K562 (cell line): Measurements from ENCODE around the gene SIRPD. TPM values are rescaled to one million over a fixed set of nuclear protein-coding genes. Genes with fewer than 3 reads are reported as not detected.

Experiments used
- ATAC-seq: fragments of 200-7000 bp; cut with Tn5 transposase; 3 replicates; pipeline ENCODE4 v1.9.1; 2020; ENCODE audit warnings: moderate library complexity
- BruUV-seq: library from RNA; stranded (reverse); fragments of 400-500 nt; replicated peaks from 2 replicates; lab custom pipeline; 2021; lab: Mats Ljungman, UMichigan
- CTCF ChIA-PET: fragments of 300-600 bp; formaldehyde crosslinking; extraction: SDS; loops from one replicate; lab custom pipeline; 2021; ENCODE audit warnings: low intra/inter-chr PET ratio; lab: Yijun Ruan, JAX
- POLR2A ChIA-PET: fragments of 300-600, 350-650 bp; sonication (Branson Sonifier 250); formaldehyde crosslinking; extraction: SDS; loops from one replicate; lab custom pipeline; 2021; ENCODE audit warnings: antibody characterized with exemption, inconsistent platforms; lab: Yijun Ruan, JAX
- DNase-seq, 4 experiments: peaks; one replicate each; pipeline versions ENCODE4 v3.0.0 to v3.0.0-alpha.2; 2011 to 2018; ENCODE audit warnings: low spot score in 3 of 4, mixed read lengths in 3 of 4; ENCODE audit errors: extremely low read depth in 1 of 4
- FAIRE-seq: peaks from 2 replicates; lab custom pipeline; 2011; peaks lifted over from hg19 to GRCh38; lab: Jason Lieb, UNC
- H2AFZ ChIP-seq: 2 replicates; pipeline ENCODE4 v1.6.0; 2011; ENCODE audit warnings: low read depth, low read length, control low read depth, inconsistent platforms
- H3K27ac ChIP-seq: fragments of 200-600 bp; 3 replicates; pipeline ENCODE4 v1.8.0; 2011; ENCODE audit warnings: low read depth, mild to moderate bottlenecking, control low read depth, inconsistent platforms, low read length, moderate library complexity, mixed read lengths; ENCODE audit errors: extremely low read depth
- H3K27me3 ChIP-seq, 2 experiments: fragments of 300-600 bp in 1 of 2; 2 replicates in 1 of 2; 3 replicates in 1 of 2; pipeline versions ENCODE4 v1.6.0 to v1.8.0; 2011; ENCODE audit warnings: inconsistent platforms in 2 of 2, low read length in 2 of 2, mild to moderate bottlenecking in 1 of 2, mixed read lengths in 1 of 2, moderate library complexity in 1 of 2; ENCODE audit not compliant: control insufficient read depth in 2 of 2, insufficient read depth in 2 of 2
- H3K36me3 ChIP-seq: fragments of 300-600 bp; 3 replicates; pipeline ENCODE4 v1.8.0; 2011; ENCODE audit warnings: mild to moderate bottlenecking, low read length, inconsistent platforms; ENCODE audit not compliant: control insufficient read depth, insufficient read depth
- H3K4me1 ChIP-seq, 2 experiments: fragments of 200-600 bp in 1 of 2; replicated peaks in 1 of 2; 2 replicates in 1 of 2; 3 replicates in 1 of 2; pipeline versions ENCODE4 v1.5.1 to v1.8.0; 2011; ENCODE audit warnings: inconsistent platforms in 2 of 2, low read length in 2 of 2, mild to moderate bottlenecking in 1 of 2, mixed read lengths in 1 of 2, moderate library complexity in 1 of 2; ENCODE audit not compliant: control insufficient read depth in 2 of 2, insufficient read depth in 2 of 2
- H3K4me2 ChIP-seq: 2 replicates; pipeline ENCODE4 v1.6.1; 2011; ENCODE audit warnings: low read length, control low read depth, inconsistent platforms, mixed read lengths; ENCODE audit not compliant: insufficient read depth
- H3K4me3 ChIP-seq: fragments of 200-600 bp; sonication (generic), shearing (Covaris generic); 2 replicates; pipeline ENCODE4 v1.5.1; 2016; ENCODE audit warnings: control low read depth, inconsistent platforms
- H3K79me2 ChIP-seq: fragments of 200-600 bp; 3 replicates; pipeline ENCODE4 v1.8.0; 2011; ENCODE audit warnings: low read length, inconsistent platforms; ENCODE audit not compliant: control insufficient read depth, insufficient read depth
- H3K9ac ChIP-seq, 2 experiments: 2 replicates each; pipeline versions ENCODE4 v1.6.0 to v1.6.1; 2011; ENCODE audit warnings: low read depth in 2 of 2, low read length in 2 of 2, control low read depth in 1 of 2, inconsistent platforms in 1 of 2, mild to moderate bottlenecking in 1 of 2, mixed read lengths in 1 of 2; ENCODE audit not compliant: insufficient read depth in 1 of 2
- H3K9me1 ChIP-seq: one replicate; pipeline ENCODE4 v1.6.0; 2011; ENCODE audit warnings: inconsistent platforms, mild to moderate bottlenecking, low read length, moderate library complexity; ENCODE audit not compliant: control insufficient read depth, insufficient read depth
- H3K9me3 ChIP-seq: replicated peaks from 2 replicates; pipeline ENCODE4 v1.5.1; 2011; ENCODE audit warnings: low read depth, low read length, inconsistent platforms; ENCODE audit not compliant: control insufficient read depth, insufficient read depth
- H4K20me1 ChIP-seq: replicated peaks from 2 replicates; pipeline ENCODE4 v1.6.1; 2011; ENCODE audit warnings: low read length, inconsistent platforms, mixed read lengths; ENCODE audit not compliant: control insufficient read depth, insufficient read depth
- CSDE1 ChIP-seq, 2 experiments: fragments of 450-650 bp; IDR thresholded peaks; 2 replicates each; pipeline ENCODE4 v1.6.1; 2016; ENCODE audit warnings: mild to moderate bottlenecking in 1 of 2
- ETV1 ChIP-seq: fragments of 450-650 bp; conservative IDR thresholded peaks from 2 replicates; pipeline ENCODE4 v1.6.1; 2016; ENCODE audit warnings: missing genetic modification characterization, control low read depth, low read depth, missing compliant biosample characterization
- ETV6 ChIP-seq, 3 experiments: fragments of 150-350 bp in 1 of 3; sonication (generic) in 1 of 3; formaldehyde crosslinking in 1 of 3; IDR thresholded peaks; 2 replicates each; pipeline versions ENCODE4 v1.6.1 to v1.8.0; 2014 to 2022; ENCODE audit warnings: borderline replicate concordance in 2 of 3, low read depth in 2 of 3, antibody characterized with exemption in 1 of 3, low read length in 1 of 3, mild to moderate bottlenecking in 1 of 3, missing genetic modification reagents in 1 of 3
- KAT7 ChIP-seq: sonication (generic); formaldehyde crosslinking; IDR thresholded peaks from 2 replicates; pipeline ENCODE4 v1.8.0; 2022; ENCODE audit warnings: missing genetic modification reagents, mild to moderate bottlenecking, borderline replicate concordance
- KDM4B ChIP-seq, 2 experiments: fragments of 450-650 bp in 1 of 2; sonication (generic) in 1 of 2; IDR thresholded peaks; 2 replicates each; pipeline ENCODE4 v1.6.1; 2016 to 2017; ENCODE audit warnings: borderline replicate concordance in 2 of 2, antibody characterized with exemption in 1 of 2, low read depth in 1 of 2, mild to moderate bottlenecking in 1 of 2
- NKRF ChIP-seq: fragments of 450-650 bp; IDR thresholded peaks from 2 replicates; pipeline ENCODE4 v1.6.1; 2016; ENCODE audit warnings: borderline replicate concordance
- USF2 ChIP-seq: sonication (generic); formaldehyde crosslinking; IDR thresholded peaks from 2 replicates; pipeline ENCODE4 v1.5.0; 2020; ENCODE audit warnings: missing genetic modification reagents
- ZBTB1 ChIP-seq: sonication (generic); formaldehyde crosslinking; IDR thresholded peaks from 2 replicates; pipeline ENCODE4 v1.8.1; 2023; ENCODE audit warnings: missing genetic modification reagents, low read depth, mild to moderate bottlenecking, borderline replicate concordance
- WGBS: fragments of 100-300 bp; shearing (Covaris generic); methylation state at CpG from one replicate; pipeline ENCODE4 v1.1.6; 2016; ENCODE audit warnings: low coverage, mixed read lengths; ENCODE audit not compliant: insufficient coverage; ENCODE audit errors: missing lambda C conversion rate; 5-methylcytosine and 5-hydroxymethylcytosine counted together
- in situ Hi-C: fragments of 300-500 bp; cut with MboI; formaldehyde crosslinking; loops from 4 replicates; pipeline ENCODE4 v1.15.0; 2018; ENCODE audit warnings: inconsistent platforms, mixed read lengths
- intact Hi-C: fragments of 100-400 bp; cut with micrococcal nuclease; formaldehyde crosslinking; loops from 2 replicates; pipeline ENCODE4 v1.14.2; 2022
- polyA plus RNA-seq, 8 experiments: library from polyadenylated mRNA; depleted of rRNA in 4 of 8; stranded (reverse) in 5 of 8; unstranded in 3 of 8; fragments of >200 nt; fragmentation: Nextera tagmentation in 2 of 8; fragmentation: Illumina TruSeq in 1 of 8; extraction: Ambion mirVana in 2 of 8; extraction: Trizol in 1 of 8; gene quantifications; 2 replicates each; pipeline versions ENCODE4 v1.2.1 to v1.2.3, GENCODE V29; 2011 to 2014; ENCODE audit warnings: inconsistent platforms in 1 of 8, missing spikeins in 1 of 8
- total RNA-seq, 7 experiments: library from RNA; depleted of rRNA in 6 of 7; stranded (reverse); fragments of >200 nt in 6 of 7; fragmentation: Illumina TruSeq in 2 of 7; extraction: Trizol in 2 of 7; gene quantifications; 2 replicates each; pipeline versions ENCODE4 v1.2.1 to v1.2.3, GENCODE V29; 2011 to 2021; ENCODE audit warnings: low replicate concordance in 1 of 7
- TF ChIP-seq, protein P1 (sequence below), 2 experiments: fragments of 450-650 bp; IDR thresholded peaks; 2 replicates each; pipeline ENCODE4 v1.6.1; 2016
- TF ChIP-seq, protein P2 (sequence below): sonication (generic); formaldehyde crosslinking; IDR thresholded peaks from 2 replicates; pipeline ENCODE4 v1.8.1; 2023; ENCODE audit warnings: missing genetic modification reagents, mild to moderate bottlenecking, borderline replicate concordance

The SIRPD gene
- total and polyA plus RNA-seq, 9 of the 15 experiments (the other 6 are each of a cell fraction or from before 2014, with no cell fraction given) = not detected

- no peak overlapping the region for H3K4me3 ChIP-seq
- no peak overlapping the region for H2AFZ ChIP-seq
- H3K4me2 ChIP-seq = no peak overlapping the region
- in situ Hi-C loops (loop anchor here (25.0 kb wide), 1 partner anchor 255 kb away; no protein-coding TSS in a partner anchor), intact Hi-C loops (loop anchor here (10.0 kb wide), 1 partner anchor 192 kb away; no protein-coding TSS in a partner anchor)
- 0 out of 5 replicates have a peak, but pooled peaks cover 0 to 6% of the 10 kb centered on the region in 2 experiments for H3K27me3 ChIP-seq
- no peak for DNase-seq
- H4K20me1 ChIP-seq = no peaks in the 10 kb centered on the region
- no peak for FAIRE-seq
- no TSS peak for BruUV-seq
- ChIA-PET POLR2A (interaction anchor here (0.5 to 1.1 kb wide), 2 partner anchors 23 to 270 kb away, joined by 3 to 4 read pairs; no protein-coding TSS in a partner anchor), CTCF (no interaction called here)
- no peak overlapping the region for H3K9ac ChIP-seq
- 0% methylated on average over 3 of the region's 3 CpGs for WGBS
- H3K36me3 ChIP-seq = no peaks in the 10 kb centered on the region
- no peak overlapping the region for H3K27ac ChIP-seq
- no peaks in the 10 kb centered on the region for H3K79me2 ChIP-seq
- no peaks in the 10 kb centered on the region for H3K4me1 ChIP-seq
- no peak for ATAC-seq
- H3K9me3 ChIP-seq = no peaks in the 10 kb centered on the region
- no peaks in the 10 kb centered on the region for H3K9me1 ChIP-seq
- TF ChIP-seq USF2 (CRISPR knock-in tag) (no peak), ZBTB1 (CRISPR knock-in tag) (no peak), KDM4B (IDR thresholded peaks at IDR 0.05; ENCODE audit: borderline replicate concordance in 2 of 2, low read depth in 1 of 2) (no peak), ETV6 (IDR thresholded peaks at IDR 0.05; ENCODE audit: borderline replicate concordance in 1 of 2, low read depth in 2 of 2, low read length in 1 of 2) (no peak), ETV6 (CRISPR knock-in tag; IDR thresholded peaks at IDR 0.05; ENCODE audit: borderline replicate concordance) (no peak), KAT7 (CRISPR knock-in tag) (no peak), CSDE1 (IDR thresholded peaks at IDR 0.05) (no peak), NKRF (no peak), ETV1 (tag) (no peak)
- TF ChIP-seq, protein P1, sequence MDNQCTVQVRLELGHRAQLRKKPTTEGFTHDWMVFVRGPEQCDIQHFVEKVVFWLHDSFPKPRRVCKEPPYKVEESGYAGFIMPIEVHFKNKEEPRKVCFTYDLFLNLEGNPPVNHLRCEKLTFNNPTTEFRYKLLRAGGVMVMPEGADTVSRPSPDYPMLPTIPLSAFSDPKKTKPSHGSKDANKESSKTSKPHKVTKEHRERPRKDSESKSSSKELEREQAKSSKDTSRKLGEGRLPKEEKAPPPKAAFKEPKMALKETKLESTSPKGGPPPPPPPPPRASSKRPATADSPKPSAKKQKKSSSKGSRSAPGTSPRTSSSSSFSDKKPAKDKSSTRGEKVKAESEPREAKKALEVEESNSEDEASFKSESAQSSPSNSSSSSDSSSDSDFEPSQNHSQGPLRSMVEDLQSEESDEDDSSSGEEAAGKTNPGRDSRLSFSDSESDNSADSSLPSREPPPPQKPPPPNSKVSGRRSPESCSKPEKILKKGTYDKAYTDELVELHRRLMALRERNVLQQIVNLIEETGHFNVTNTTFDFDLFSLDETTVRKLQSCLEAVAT (IDR thresholded peaks at IDR 0.05) = no peak
- TF ChIP-seq, protein P2, sequence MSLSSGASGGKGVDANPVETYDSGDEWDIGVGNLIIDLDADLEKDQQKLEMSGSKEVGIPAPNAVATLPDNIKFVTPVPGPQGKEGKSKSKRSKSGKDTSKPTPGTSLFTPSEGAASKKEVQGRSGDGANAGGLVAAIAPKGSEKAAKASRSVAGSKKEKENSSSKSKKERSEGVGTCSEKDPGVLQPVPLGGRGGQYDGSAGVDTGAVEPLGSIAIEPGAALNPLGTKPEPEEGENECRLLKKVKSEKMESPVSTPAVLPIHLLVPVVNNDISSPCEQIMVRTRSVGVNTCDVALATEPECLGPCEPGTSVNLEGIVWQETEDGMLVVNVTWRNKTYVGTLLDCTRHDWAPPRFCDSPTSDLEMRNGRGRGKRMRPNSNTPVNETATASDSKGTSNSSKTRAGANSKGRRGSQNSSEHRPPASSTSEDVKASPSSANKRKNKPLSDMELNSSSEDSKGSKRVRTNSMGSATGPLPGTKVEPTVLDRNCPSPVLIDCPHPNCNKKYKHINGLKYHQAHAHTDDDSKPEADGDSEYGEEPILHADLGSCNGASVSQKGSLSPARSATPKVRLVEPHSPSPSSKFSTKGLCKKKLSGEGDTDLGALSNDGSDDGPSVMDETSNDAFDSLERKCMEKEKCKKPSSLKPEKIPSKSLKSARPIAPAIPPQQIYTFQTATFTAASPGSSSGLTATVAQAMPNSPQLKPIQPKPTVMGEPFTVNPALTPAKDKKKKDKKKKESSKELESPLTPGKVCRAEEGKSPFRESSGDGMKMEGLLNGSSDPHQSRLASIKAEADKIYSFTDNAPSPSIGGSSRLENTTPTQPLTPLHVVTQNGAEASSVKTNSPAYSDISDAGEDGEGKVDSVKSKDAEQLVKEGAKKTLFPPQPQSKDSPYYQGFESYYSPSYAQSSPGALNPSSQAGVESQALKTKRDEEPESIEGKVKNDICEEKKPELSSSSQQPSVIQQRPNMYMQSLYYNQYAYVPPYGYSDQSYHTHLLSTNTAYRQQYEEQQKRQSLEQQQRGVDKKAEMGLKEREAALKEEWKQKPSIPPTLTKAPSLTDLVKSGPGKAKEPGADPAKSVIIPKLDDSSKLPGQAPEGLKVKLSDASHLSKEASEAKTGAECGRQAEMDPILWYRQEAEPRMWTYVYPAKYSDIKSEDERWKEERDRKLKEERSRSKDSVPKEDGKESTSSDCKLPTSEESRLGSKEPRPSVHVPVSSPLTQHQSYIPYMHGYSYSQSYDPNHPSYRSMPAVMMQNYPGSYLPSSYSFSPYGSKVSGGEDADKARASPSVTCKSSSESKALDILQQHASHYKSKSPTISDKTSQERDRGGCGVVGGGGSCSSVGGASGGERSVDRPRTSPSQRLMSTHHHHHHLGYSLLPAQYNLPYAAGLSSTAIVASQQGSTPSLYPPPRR (CRISPR knock-in tag) = no peak
Measured at GRCh38 chr20:1507276-1507675, 50.2 kb downstream of the SIRPD start.
